GM21515 (cell line): ENCODE results near the gene FXR1.
"Not testable (repeated sequence)": the region's sequence is repeated elsewhere in the genome, so short reads cannot be mapped to it uniquely, and the experiment has no call there.

Source experiments
- ATAC-seq: cut with Tn5 transposase; IDR thresholded peaks from one replicate; pipeline ENCODE4 v1.9.1; 2021; ENCODE audit not compliant: unreplicated experiment

Gene FXR1

DNA sequence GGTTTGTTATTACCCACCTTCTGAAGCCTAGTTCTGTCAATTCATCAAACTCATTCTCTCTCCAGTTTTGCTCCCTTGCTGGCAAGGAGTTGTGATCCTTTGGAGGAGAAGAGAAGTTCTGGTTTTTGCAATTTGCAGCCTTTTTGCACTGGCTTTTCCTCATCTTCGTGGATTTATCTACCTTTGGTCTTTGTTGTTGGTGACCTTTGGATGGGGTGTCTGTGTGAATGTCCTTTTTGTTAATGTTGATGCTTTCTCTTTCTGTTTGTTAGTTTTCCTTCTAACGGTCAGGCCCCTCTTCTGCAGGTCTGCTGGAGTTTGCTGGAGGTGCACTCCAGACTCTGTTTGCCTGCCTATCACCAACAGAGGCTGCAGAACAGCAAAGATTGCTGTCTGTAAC lies 91.0 kb downstream of the FXR1 start:
- ATAC-seq = not testable (repeated sequence)

DNA sequence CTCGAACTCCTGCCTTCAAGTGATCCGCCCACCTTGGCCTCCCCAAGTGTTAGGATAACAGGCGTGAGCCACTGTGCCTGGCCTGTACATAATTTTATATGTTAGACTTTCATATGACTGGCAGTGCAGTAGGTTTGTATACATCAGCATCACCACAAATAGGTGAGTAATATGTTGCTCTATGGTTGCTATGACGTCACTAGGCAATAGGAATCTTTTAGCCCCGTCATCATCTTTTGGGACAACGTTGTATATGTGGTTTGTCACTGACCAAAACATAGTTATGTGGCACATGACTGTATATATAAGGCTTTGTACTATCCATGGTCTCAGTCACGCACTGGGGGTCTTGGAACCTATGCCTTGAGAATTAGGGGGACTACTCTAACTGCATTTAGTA lies 94.1 kb downstream of the FXR1 start:
- ATAC-seq = no peak

DNA sequence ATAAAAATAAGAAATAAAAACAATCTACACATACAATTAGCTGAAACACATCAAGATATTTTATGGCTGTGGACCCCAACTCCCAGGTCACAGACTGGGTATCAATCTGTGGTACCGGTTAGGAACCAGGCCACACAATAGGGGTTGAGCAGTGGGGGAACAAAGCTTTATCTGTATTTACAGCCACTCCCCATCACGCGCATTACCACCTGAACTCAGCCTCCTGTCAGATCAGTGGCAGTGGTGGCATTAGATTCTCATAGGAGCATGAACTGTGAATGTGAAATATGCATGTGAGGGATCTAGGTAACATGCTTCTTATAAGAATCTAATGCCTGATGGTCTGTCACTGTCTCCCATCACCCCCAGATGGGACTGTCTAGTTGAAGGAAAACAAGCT lies 94.8 kb downstream of the FXR1 start:
- ATAC-seq = no peak

DNA sequence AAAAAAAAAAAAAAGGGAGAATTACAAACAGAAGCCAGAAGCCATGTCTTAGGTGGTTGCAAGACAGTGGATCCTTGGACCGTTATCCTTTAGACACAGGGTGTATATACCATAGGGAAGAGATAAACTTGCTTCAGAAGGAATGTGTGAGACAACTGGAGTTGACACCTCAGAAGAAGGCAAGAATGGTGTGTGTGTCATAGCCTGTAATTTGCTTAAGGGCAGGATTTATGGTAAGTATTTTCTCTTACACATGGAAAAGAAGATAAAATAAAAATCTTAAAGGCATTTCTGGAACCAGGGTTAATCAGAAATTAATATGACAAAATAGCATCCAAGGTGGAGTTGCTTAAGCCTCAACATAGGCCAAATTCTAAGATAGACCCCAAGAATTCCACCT lies 96.3 kb downstream of the FXR1 start:
- no peak for ATAC-seq

DNA sequence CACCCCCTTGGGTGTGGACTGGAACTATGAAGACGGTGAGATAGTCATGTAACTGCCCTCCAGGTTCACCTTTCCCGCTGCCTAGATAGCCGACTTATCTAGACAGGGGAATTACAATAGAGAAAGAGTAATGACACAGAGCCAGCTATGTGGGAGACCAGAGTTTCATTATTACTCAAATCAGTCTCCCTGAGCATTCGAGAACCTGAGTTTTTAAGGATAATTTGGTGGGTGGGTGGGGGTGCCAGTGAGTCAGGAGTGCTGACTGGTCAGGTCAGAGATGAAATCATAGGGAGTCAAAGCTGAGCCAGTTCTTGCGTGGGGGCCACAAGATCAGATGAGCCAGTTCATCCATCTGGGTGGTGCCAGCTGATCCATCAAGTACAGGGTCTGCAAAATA lies 96.8 kb downstream of the FXR1 start:
- no peak for ATAC-seq

DNA sequence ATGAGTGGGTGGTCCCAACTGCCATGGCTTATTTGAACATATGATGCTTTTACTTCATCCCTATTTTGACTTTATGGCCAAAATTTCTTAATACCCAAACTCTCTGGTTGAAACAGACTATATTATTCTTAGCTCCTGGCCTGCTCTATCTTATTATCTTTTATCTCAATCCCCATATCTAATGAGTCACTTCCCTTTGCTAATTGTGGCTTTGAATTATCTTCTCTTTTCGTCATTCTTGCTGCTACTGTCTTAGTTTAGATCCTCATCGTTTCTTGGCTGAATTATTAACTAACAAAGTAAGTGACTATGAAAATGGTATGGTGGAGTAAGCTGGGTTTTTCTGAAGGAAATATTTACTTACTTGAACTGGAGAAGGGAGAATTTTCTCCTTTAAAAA lies 105.2 kb downstream of the FXR1 start:
- no peak for ATAC-seq

DNA sequence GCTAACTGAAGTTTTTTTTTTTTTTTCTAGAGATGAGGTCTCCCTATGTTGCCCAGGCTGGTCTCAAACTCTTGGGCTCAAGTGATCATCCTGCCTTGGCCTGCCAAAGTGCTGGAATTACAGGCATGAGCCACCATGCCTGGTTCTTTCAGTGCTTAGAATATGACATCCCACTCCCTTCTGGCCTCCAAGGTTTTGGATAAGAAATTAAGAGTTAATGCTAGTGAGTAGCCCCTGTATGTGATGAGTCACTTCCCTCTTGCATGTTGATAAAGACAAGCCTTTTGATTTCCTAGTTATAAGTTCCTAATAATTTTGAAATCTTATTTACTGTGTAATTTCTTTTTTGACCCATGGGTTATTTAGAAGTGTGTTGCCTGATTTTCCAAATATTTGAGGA lies 112.7 kb downstream of the FXR1 start:
- no peak for ATAC-seq

DNA sequence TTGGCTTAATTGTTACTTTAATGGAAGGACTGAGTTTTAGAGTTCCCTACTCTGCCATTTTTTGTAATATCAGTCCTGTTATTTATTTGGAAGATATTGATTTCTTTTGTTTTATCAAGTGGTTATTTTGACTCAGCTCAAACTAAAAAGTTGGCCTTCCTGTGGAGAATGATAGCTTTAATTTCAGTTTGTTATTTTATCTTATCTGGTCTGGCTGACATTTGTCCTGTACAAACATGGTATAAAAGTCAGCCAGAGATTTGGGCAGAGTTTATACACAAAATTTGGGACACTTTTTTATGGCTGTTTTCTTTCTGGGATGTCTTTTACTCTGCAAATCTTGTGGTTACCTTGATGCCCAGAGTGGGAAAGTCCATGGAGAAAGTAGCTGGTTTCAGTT lies 118.5 kb downstream of the FXR1 start:
- no peak for ATAC-seq
